GM19324 (cell line): ENCODE data around the gene PURB.
A peak's percentile ranks its signal among the peaks of the same experiment; 100 is the strongest.
"Not testable (repeated sequence)": the region's sequence is repeated elsewhere in the genome, so short reads cannot be mapped to it uniquely, and the experiment has no call there.

Source experiments
- ATAC-seq: cut with Tn5 transposase; IDR thresholded peaks from one replicate; pipeline ENCODE4 v1.9.1; 2021; ENCODE audit warnings: mild to moderate bottlenecking, moderate library complexity; ENCODE audit not compliant: unreplicated experiment, low FRiP score

Gene PURB

DNA sequence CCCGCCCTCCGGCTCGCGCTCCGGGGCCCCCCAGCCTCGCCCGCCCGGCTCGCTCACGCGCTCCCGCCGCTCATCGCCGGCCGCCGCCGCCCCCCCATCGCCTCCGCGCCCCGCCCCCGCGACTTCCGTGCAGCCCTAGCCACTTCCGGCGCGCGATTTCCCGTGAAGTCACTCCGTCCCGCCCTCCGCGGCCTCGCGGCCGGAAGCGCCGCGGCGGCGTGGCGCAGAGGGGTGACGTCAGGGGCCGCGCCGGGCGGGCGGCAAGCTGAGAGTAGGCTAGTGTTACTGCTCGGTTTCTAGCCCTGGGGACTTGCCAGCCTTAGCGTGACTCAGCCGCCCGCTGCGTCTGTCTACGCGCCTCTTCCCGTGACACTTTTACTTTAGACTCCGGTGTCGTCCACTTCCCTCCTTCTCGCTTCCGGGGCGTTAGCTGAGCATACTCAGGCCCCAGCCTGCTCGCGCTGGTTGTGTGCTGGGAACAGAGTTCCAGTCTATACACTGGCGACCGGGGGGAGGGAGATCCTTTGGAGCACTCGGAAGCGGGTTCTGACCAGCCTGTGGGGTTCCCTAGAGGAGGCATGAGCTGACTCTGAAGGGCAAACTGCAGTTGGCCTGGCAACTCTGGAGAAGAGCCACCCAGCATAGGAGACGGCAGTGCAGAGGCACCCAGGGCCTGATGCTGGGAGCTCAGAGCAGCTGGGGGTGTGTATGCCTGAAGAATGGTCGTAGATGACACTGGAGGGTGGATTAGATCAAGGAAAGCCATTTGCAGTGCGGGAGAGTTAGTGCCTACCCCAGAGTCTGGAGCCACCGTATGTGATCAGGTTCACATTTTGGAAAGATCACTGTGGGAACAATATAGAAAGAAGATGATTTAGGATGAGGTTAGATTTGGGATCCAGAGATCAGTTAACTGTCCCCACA is at the start of gene PURB:
PURB (minus strand) TSS at position 137 of the 924 bp plus-strand sequence. CDS start 182 bp downstream, outside the sequence.
- peak; percentile 90 for ATAC-seq

DNA sequence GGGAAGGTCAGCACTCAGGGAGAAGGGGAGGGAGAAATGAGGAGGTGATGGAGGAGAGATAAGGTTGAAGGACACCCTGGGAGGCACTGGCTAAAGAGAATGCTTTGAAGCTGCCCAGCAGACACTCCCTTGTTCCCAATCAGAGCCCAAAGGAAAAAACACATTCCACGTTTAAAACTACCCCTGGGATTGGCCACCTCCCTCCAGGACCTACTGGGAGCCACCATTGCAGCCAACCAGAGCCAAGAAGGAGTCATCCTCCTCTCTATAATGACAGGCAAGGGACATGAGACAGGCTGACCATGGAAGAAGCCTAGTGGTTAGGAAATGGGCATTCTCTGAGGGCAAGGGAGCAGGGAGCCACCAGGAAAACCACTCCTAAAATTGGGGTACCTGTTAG is 49.7 kb upstream of the PURB start:
- ATAC-seq: no peak

DNA sequence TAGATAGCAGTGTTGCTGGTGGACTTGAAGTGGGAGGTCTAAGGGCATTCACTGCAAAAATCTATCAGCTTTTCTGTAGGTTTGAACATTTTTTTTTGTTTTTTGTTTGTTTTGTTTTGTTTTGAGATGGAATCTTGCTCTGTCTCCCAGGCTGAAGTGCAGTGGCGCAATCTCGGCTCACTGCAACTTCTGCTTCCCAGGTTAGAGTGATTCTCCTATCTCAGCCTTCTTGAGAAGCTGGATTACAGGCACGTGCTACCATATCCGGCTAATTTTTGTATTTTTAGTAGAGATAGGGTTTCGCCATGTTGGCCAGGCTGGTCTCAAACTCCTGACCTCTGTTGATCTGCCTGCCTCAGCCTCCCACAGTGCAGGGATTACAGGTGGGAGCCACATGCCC is 49.2 kb upstream of the PURB start:
- ATAC-seq: not testable (repeated sequence)

DNA sequence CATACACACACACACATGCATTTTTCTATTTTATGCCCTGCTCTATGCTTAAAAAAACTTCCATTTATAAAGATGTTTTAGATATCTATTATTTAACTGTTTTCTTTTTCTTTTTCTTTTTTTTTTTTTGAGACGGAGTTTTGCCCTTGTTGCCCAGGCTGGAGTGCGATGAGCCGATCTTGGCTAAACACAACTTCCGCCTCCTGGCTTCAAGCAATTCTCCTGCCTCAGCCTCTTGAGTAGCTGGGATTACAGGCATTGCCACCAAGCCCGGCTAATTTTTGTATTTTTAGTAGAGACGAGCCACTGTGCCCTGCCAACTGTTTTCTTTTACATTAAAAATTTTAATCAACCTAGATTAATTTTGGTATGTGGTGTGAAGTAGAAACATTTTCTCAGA is 45.6 kb upstream of the PURB start:
- ATAC-seq: no peak

DNA sequence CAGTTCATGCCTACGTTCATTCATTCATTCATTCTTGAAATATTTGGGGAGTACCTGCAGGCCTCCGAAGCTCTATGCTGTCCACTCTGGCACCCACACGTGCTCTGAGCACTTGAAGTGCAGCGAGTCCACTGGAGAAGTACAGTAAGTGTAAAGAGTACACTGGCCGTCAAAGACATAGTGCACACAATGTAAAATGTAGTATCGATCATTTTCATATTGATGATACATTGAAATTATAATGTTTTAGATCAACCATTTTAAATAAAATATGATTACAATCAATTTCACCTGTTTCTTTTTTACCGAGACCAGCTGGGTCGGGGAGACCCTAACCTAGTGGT is 37.0 kb upstream of the PURB start:
- ATAC-seq: no peak

DNA sequence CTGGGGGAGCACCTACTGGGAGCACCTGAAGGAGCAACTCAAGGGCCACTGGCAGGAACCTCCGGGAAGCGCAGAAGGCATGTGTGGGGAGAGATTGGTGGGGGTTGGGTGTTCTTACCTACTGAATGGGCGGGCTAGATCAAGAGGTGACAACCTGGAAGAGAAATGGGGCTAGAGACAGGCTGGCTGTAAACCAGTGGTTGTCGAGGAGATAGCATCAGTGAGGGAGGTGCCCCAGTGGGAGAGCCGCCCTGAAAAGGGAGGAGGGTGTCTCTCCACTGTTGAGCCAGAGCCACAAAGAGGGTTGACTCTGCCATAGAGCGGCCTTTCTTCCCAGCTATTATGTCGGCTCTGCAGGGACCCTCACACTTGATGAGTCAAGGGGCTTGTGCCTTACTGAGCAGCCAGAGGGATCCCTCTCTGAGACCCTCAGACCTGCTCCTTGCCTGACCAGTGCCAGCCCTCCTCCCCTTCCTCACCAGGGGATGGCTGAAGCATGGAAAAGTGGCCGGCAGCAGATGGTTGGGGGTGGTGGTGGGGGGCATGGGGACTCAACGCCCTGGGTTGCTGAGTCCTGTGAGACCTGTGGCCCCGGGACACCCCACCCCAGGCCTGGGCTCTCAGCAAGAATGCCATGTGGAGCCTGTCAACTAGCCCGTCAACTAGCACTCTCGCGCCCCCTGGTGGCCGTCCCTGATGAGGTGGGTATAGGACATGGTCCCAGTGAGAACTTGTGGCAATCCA is 36.4 kb upstream of the PURB start:
- peak; percentile 81 for ATAC-seq

DNA sequence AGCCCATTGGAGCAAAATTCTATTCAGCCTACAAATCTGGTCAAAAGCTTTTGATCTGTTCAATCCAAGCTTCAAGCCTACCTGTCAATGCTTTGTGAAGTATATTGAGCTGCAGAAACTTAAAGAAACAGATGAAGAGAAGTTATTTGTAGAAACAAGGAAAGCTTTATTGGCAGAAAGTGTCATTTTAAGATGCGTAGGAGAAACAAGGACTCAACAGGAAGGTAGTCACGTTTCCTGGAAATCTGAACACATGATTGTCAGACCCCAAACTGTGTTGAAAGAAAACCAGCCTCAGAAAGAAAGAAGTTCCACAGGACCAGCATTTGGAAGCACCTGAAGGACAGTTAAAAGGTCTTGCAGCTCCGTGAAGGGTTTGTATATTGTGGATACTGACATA is 34.8 kb upstream of the PURB start:
- no peak for ATAC-seq

DNA sequence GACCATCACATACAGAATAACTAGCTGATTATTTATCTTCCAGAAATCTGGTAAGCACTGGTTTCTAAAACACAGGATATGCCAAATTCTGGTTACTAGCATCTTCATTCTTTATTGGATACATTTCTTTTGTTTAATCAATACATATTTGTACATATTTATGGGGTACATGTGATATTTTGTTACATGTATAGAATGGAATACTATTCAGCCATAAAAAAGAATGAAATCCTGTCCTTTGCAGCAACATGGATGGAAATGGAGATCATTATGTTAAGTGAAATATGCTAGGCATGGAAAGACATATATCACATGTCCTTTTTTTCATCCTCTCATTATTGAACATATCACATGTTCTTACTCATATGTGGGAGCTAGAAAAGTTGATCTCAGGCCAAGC is 32.7 kb upstream of the PURB start:
- ATAC-seq: no peak

DNA sequence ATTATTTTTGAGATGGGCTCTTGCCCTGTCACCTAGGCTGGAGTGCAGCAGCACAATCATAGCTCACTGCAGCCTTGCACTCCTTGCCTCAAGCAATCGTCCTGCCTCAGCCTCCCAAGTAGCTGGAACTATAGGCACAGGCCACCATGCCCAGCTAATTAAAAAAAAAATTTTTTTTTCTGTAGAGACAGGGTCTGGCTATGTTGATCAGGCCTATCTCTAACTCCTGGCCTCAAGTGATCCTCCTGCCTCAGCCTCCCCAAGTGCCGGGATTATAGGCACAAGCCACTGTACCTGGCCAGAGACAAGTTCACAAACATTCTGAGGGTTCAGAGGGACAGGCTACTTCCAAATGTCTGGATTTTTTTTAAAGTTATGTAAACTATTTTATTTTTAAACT is 32.1 kb upstream of the PURB start:
- ATAC-seq: no peak

DNA sequence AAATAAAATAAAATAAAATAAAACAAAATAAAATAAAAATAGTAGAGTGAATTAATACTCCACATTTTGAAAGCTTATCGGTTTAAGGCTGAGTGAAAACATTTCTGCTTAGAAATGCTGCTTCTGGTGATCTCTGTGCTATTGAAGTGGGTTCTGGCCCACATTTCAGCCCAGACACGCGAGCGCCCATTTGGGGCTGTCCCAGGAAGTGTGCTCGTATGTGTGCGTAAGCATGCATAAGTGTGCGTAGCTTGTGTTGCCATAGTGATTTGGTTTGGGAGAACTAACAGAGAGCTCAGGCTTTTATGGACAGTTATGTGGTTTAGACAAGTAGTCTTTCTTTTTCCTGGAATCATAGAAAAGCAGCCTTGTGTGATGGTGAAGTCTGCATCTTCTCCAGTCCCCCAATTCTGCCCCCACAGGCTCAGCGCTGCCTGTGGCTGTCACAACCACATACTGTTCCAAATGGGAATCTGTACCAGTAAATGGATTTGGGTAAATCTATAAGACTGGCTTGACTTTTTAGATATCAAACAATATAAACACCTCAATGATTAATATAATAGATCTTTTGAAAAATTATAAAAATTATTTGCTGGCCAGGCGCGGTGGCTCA is 29.8 kb upstream of the PURB start:
- ATAC-seq: peak; percentile 41

DNA sequence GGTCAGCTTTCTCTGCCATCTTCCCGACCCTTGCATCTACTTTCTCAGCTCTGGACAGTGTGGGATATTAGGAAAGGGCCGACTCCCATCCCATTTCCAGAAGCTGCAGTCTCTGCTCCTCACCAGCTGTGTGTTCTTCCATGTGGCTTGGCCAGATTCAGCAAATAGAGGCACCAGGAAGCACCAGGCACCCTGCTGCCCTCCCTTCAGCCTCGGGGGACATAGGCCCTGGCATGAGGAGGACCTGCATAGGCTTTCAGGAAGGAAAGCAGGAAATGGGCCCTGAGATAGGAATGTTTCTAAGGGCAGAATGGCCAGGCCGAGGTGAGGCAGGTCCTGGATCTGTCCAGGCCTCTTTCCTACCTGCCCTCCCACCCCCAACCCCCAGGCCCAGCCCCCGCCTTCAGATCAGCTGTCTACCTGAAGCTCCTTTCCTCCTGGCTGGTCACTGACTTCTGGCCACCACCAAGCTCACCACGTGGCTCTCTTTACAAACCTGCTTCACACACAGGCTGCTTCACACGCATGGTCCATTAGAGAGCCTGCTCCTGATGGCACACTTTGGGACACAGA is 27.5 kb upstream of the PURB start:
- ATAC-seq: no peak

DNA sequence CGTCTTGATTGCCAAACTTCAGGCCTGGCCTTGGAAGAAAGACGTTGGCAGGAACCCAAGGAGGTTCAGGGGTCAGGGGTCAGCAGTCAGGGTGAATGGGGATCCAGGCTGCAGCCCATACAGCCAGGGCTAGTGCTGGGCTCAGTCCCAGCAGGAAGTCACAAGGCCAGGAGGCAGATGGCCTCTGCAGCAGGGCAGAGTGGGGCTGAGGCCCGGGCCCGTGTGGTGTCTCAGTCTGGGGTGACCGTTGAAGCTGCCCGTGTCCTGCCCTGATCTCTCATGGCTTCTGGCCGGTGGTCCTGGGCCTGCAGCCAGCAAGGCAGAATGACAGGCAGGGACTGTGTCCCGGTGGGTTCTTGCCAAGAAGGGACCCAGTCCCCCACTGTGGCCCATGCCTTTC is 26.6 kb upstream of the PURB start:
- ATAC-seq: no peak

DNA sequence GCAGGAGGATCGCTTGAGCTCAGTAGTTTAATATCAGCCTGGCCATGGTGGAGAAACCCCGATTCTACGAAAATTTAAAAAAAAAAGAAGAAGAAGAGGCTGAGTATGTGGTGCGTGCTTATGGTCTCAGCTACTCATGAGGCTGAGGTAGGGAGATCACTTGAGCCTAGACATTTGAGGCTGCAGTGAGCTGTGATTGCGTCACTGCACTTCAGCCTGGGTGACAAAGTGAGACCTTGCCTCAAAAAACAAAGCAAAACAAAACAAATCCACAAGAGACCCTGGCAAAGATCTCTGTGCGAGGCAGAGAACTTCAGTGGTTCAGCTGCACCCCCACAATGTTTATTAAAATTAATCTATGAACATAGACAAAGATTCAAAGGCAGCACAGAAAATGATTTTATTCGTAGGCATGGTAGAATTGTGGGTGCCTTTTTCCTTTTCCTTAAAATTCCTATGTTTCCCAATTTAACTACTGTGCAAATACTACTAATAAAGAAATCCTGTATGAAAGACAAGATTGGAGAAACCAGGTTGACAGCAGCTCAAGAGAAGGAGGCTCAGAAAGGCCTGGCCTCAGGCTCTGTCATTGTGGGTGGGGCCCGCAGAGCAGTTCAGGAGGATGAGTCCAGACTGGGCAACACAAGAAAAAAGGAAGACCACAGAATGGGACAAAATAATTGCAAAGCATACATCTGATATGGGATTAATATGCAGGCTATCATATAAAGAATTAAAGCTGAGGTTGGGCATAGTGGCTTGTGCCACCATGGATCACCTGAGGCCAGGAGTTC is 24.5 kb upstream of the PURB start:
- ATAC-seq: no peak

DNA sequence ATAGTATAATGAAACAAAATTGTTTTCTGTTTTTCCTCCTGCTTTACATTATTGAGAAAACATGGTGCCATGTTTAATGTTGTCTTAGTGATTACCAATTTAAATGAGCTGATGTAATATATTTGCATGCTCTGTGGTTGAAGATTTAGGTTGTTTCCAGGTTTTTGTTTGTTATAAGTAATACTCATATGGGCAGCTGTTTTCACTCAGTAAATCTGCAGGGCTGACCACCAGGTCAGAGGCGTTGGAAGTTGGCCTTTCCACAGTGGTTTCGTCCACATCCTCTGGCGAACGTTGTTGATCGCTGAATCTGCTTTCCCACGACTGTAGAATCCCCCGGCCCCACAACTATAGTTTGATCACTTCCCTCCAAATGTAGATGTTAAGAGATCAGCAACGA is 21.6 kb upstream of the PURB start:
- ATAC-seq: no peak

DNA sequence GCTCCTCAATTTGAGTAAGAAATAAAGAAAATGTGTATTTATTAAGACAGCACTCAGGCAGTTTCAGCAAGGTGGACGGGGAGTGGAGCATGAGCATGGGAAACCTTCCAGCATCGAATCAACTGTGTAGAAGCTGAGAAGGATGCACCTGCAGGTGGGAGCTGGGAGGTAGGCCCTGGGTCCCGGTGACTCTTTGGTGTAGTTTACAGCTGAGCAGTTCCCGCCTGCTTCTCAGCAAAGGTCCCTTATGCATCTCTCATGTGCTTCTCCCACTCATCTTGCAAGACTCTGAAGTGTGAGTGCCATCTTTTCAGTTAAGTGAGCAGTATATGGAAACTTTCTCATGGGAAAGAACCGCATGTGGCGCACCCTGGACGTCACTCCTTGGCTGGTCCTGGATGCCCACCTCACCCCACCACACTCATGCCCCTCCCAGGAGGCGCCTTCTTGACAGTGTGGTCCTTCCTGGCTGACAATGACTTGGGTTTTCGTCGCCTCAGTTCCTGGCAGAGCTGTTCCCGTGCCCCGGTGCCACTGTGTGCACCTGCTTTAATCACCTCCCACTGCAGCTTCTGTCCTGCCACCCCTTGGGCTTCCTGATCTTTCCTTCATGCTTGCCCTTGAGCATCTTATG is 19.8 kb upstream of the PURB start:
- ATAC-seq: no peak

DNA sequence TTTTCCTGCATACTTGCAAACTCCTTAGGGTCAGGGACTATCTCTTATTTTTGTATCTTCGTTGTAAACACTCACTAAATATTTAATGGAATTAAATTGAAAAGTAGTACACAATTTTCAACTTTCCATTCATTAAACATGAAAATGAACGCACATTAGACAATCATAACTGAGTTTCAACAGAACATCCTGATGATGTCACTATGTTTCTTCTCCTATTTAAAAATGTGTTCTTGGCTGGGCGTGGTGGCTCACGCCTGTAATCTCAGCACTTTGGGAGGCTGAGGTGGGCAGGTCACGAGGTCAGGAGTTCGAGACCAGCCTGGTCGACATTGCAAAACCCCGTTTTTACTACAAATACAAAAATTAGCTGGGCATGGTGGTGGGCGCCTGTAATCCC is 14.1 kb upstream of the PURB start:
- ATAC-seq: no peak

DNA sequence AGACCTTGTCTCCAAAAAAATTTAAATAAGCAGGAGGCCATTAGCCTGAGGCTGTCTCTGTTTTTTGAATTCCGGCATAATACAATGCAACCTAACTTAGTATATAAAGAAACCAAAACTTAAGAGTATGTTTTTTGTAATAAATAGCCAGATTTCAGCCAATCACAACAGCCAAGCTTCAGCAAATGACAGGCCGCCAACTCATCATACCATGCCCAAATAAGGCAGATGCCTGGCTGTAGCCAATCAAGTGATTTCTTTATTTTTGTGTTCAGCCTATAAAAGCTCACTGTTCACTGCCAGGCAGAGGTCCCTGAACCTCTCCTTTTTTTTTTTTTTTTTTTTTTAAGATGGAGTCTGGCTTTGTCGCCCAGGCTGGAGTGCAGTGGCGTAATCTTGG is 12.7 kb upstream of the PURB start:
- ATAC-seq: no peak

DNA sequence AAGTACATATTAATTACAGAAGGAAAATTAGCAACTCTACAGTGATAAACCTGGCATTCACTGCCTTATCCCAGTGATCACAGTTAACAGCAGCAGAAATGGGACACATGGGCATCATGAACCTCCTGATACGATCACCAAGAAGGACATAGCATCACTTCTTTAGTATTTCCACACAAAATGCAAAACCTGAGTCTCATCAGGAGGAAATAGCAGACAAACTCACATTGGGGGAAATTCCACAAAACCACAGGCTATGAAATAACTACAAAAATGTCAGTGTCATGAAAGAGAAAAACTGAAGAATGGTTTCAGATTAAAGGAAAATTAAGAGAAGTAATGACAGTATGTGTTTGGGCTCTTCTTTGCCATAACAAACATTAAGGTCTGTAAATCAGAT is 12.0 kb upstream of the PURB start:
- no peak for ATAC-seq

DNA sequence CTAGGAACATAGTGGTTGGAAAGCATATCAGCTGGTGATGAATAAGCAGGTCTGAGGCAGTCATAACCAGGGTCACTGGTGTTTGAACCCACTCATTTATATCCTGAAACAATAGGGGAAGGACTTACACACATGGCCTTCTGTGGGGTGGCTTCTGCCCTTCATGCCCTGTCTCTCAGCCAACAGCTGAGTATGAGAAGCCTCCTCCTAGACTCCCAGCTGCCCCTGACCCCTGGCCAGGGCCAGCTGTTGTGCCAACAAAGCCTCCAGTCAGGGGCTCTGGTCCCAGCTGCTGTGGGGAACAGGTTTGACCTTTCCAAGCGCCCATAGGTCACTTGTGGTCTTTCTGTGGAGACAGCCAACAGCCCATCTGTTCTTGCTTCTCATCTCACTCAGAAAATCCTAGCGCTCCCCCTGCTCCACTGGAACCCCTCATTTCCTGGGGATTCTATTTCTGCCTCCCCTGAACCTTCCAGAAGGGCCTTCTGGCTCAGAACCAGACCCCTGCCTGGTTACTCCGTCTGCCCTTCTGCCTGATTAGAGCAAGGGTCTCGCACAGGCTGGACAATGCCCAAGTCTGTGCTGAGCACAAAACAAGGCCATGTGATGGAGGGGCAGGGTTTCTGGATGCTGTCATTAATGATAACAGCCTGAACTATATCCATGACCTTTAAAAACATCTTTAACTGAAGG is 9.7 kb upstream of the PURB start:
- ATAC-seq: no peak
